IMR-90 (cell line): Measurements from ENCODE around the gene COPS2. TPM values are rescaled to one million over a fixed set of nuclear protein-coding genes. Genes with fewer than 3 reads are reported as not detected.

ENCODE experiments used
- ATAC-seq: fragments of 200-7000 bp; cut with Tn5 transposase; 2 replicates; pipeline ENCODE4 v1.9.1; 2020; ENCODE audit warnings: low read depth, mild to moderate bottlenecking, moderate library complexity
- BruUV-seq: library from RNA; stranded (reverse); fragments of 400-500 nt; replicated peaks from 2 replicates; lab custom pipeline; 2021; lab: Mats Ljungman, UMichigan
- CTCF ChIA-PET: fragments of 300-600 bp; formaldehyde crosslinking; extraction: SDS; loops from one replicate; lab custom pipeline; 2021; ENCODE audit warnings: antibody characterized with exemption; lab: Yijun Ruan, JAX
- POLR2A ChIA-PET: fragments of 300-600 bp; sonication (Branson Sonifier 250); formaldehyde crosslinking; loops from one replicate; lab custom pipeline; 2022; ENCODE audit warnings: antibody characterized with exemption; ENCODE audit not compliant: unreplicated experiment; lab: Charles Lee
- DNase-seq: peaks from one replicate; pipeline ENCODE4 v3.0.0; 2013
- H2AFZ ChIP-seq: replicated peaks from 2 replicates; pipeline ENCODE3; 2013; ENCODE audit warnings: low read length, mild to moderate bottlenecking; ENCODE audit not compliant: poor library complexity
- H2AK5ac ChIP-seq: 2 replicates; pipeline ENCODE4 v1.6.1; 2013; ENCODE audit warnings: low read depth, low read length, inconsistent platforms
- H2AK9ac ChIP-seq: replicated peaks from 2 replicates; pipeline ENCODE3; 2013; ENCODE audit warnings: mild to moderate bottlenecking, low read depth, low read length, moderate library complexity; ENCODE audit not compliant: poor library complexity
- H2BK120ac ChIP-seq: 2 replicates; pipeline ENCODE4 v1.6.1; 2013; ENCODE audit warnings: low read depth, low read length, inconsistent platforms
- H2BK15ac ChIP-seq: 3 replicates; pipeline ENCODE4 v1.6.1; 2013; ENCODE audit warnings: low read depth, low read length, inconsistent platforms
- H2BK20ac ChIP-seq: 2 replicates; pipeline ENCODE4 v1.6.1; 2013; ENCODE audit warnings: low read depth, mild to moderate bottlenecking, inconsistent platforms, low read length, moderate library complexity
- H2BK5ac ChIP-seq: 2 replicates; pipeline ENCODE4 v1.6.1; 2013; ENCODE audit warnings: mild to moderate bottlenecking, low read depth, low read length, inconsistent platforms; ENCODE audit not compliant: poor library complexity, severe bottlenecking
- H3K14ac ChIP-seq: replicated peaks from 2 replicates; pipeline ENCODE4 v1.6.1; 2013; ENCODE audit warnings: low read depth, low read length, inconsistent platforms
- H3K18ac ChIP-seq: 2 replicates; pipeline ENCODE4 v1.6.1; 2013; ENCODE audit warnings: low read depth, low read length, control low read depth
- H3K23ac ChIP-seq: 2 replicates; pipeline ENCODE4 v1.6.1; 2013; ENCODE audit warnings: low read depth, low read length, inconsistent platforms
- H3K27ac ChIP-seq: 2 replicates; pipeline ENCODE4 v1.5.1; 2013; ENCODE audit warnings: mild to moderate bottlenecking, control low read depth, low read length; ENCODE audit not compliant: insufficient read depth
- H3K27me3 ChIP-seq: 2 replicates; pipeline ENCODE4 v1.6.1; 2013; ENCODE audit warnings: low read length; ENCODE audit not compliant: control insufficient read depth, insufficient read depth
- H3K36me3 ChIP-seq: 2 replicates; pipeline ENCODE4 v1.6.1; 2013; ENCODE audit warnings: low read length, mixed read lengths; ENCODE audit not compliant: control insufficient read depth, insufficient read depth
- H3K4ac ChIP-seq: 2 replicates; pipeline ENCODE4 v1.6.1; 2013; ENCODE audit warnings: low read depth, low read length, inconsistent platforms
- H3K4me1 ChIP-seq: 2 replicates; pipeline ENCODE4 v1.6.1; 2013; ENCODE audit warnings: low read length, mixed read lengths; ENCODE audit not compliant: control insufficient read depth, insufficient read depth
- H3K4me2 ChIP-seq: 2 replicates; pipeline ENCODE4 v1.6.1; 2013; ENCODE audit warnings: low read depth, mild to moderate bottlenecking, control low read depth, low read length, moderate library complexity
- H3K4me3 ChIP-seq: 2 replicates; pipeline ENCODE4 v1.5.1; 2013; ENCODE audit warnings: low read depth, mild to moderate bottlenecking, control low read depth, low read length, moderate library complexity; ENCODE audit not compliant: insufficient read depth
- H3K56ac ChIP-seq: 2 replicates; pipeline ENCODE4 v1.6.1; 2013; ENCODE audit warnings: low read length, inconsistent platforms; ENCODE audit not compliant: insufficient read depth; ENCODE audit errors: extremely low read depth
- H3K79me1 ChIP-seq, 2 experiments: 2 replicates each; pipeline ENCODE4 v1.6.1; 2013; ENCODE audit warnings: low read length in 2 of 2, inconsistent platforms in 1 of 2, low read depth in 1 of 2
- H3K9ac ChIP-seq: 2 replicates; pipeline ENCODE4 v1.6.1; 2013; ENCODE audit warnings: low read depth, low read length, control low read depth
- H3K9me1 ChIP-seq: 2 replicates; pipeline ENCODE4 v1.6.1; 2013; ENCODE audit warnings: low read length, inconsistent platforms; ENCODE audit not compliant: insufficient read depth
- H3K9me3 ChIP-seq: 2 replicates; pipeline ENCODE4 v1.6.1; 2013; ENCODE audit warnings: low read length; ENCODE audit not compliant: control insufficient read depth, insufficient read depth
- H4K20me1 ChIP-seq: 2 replicates; pipeline ENCODE4 v1.6.1; 2013; ENCODE audit warnings: low read length, inconsistent platforms; ENCODE audit not compliant: insufficient read depth
- H4K5ac ChIP-seq: 2 replicates; pipeline ENCODE4 v1.6.1; 2013; ENCODE audit warnings: mild to moderate bottlenecking, low read depth, low read length, control low read depth
- H4K8ac ChIP-seq, 2 experiments: 2 replicates each; pipeline ENCODE4 v1.6.1; 2013; ENCODE audit warnings: low read depth in 2 of 2, low read length in 2 of 2, control low read depth in 1 of 2, inconsistent platforms in 1 of 2
- H4K91ac ChIP-seq: 2 replicates; pipeline ENCODE4 v1.6.1; 2013; ENCODE audit warnings: low read depth, low read length, inconsistent platforms; ENCODE audit not compliant: insufficient read depth
- CEBPB ChIP-seq: IDR thresholded peaks from 2 replicates; pipeline ENCODE4 v1.6.1; 2012; ENCODE audit warnings: low read depth, low read length, improper control_type of control experiment
- ELK1 ChIP-seq: fragments of 150-350 bp; IDR thresholded peaks from 2 replicates; pipeline ENCODE4 v1.6.1; 2016; ENCODE audit warnings: low read depth, mild to moderate bottlenecking, low read length, moderate library complexity, borderline replicate concordance
- FOS ChIP-seq: fragments of 150-350 bp; IDR thresholded peaks from 2 replicates; pipeline ENCODE4 v1.6.1; 2016; ENCODE audit warnings: low read depth, low read length
- WGBS, 2 experiments: methylation state at CpG; one replicate each; pipeline versions ENCODE4 v1.1.5 to v1.1.7; 2013; ENCODE audit warnings: missing lambda C conversion rate in 2 of 2; ENCODE audit not compliant: insufficient read length in 1 of 2; ENCODE audit errors: extremely low coverage in 2 of 2; 5-methylcytosine and 5-hydroxymethylcytosine counted together
- dilution Hi-C: fragments of 300-500 bp; cut with HindIII; formaldehyde crosslinking; loops from one replicate; pipeline ENCODE4 v1.14.3; 2018; ENCODE audit warnings: low sequenced_read_pairs; ENCODE audit not compliant: unreplicated experiment
- in situ Hi-C: fragments of 300-500 bp; cut with MboI; formaldehyde crosslinking; loops from 3 replicates; pipeline ENCODE4 v1.14.3; 2019; ENCODE audit warnings: low sequenced_read_pairs, inconsistent platforms, mixed read lengths
- intact Hi-C: fragments of 100-400 bp; cut with micrococcal nuclease; formaldehyde crosslinking; loops from 2 replicates; pipeline ENCODE4 v1.10.0; 2022
- polyA plus RNA-seq, 3 experiments: library from polyadenylated mRNA; depleted of rRNA; stranded (reverse); fragments of >200 nt; gene quantifications; 2 replicates each; pipeline ENCODE4 v1.2.3, GENCODE V29; 2012; ENCODE audit warnings: low replicate concordance in 1 of 3
- total RNA-seq: library from RNA; depleted of rRNA; stranded (reverse); fragments of >200 nt; gene quantifications from 2 replicates; pipeline ENCODE4 v1.2.3, GENCODE V29; 2012

The COPS2 gene
- total and polyA plus RNA-seq, 2 of the 4 experiments (the other 2 are of a cell fraction): 54.6 to 75.6 TPM

- no TSS peak for BruUV-seq
- no peak overlapping the region for H2AFZ ChIP-seq
- H2BK20ac ChIP-seq: no peak overlapping the region
- no peak overlapping the region for H4K5ac ChIP-seq
- no peak overlapping the region; the same call in 1 of the 2 replicates for H3K56ac ChIP-seq
- peak overlapping the region; percentile 21; the same call in 1 of the 2 replicates for H2BK120ac ChIP-seq
- peak overlapping the region; percentile 1; the same call in 1 of the 2 replicates for H3K4ac ChIP-seq
- in situ Hi-C loops (no loop called here), intact Hi-C loops (loop anchor here (5.0 kb wide), 2 partner anchors 89 to 269 kb away; partner anchors contain the start of gene SECISBP2L), dilution Hi-C loops (no loop called here)
- H2BK5ac ChIP-seq: peak overlapping the region; percentile 98
- H3K4me1 ChIP-seq: peaks cover 11% of the 10 kb centered on the region
- H3K27me3 ChIP-seq: no peaks in the 10 kb centered on the region
- peak; percentile 92 for DNase-seq
- no peaks in the 10 kb centered on the region for H3K9me3 ChIP-seq
- no peak overlapping the region for H2BK15ac ChIP-seq
- WGBS, 2 experiments: no CpG with 5 or more reads among the region's 3 CpGs
- no peak overlapping the region; the same call in 1 of the 2 replicates for H4K91ac ChIP-seq
- peak; percentile 86 for ATAC-seq
- H3K18ac ChIP-seq: peak overlapping the region; percentile 89; the same call in 1 of the 2 replicates
- no peak overlapping the region for H3K14ac ChIP-seq
- no peaks in the 10 kb centered on the region for H3K9me1 ChIP-seq
- peaks cover 12 to 16% of the 10 kb centered on the region in 2 experiments for H3K79me1 ChIP-seq
- no peak overlapping the region for H3K4me3 ChIP-seq
- no peak overlapping the region for H3K9ac ChIP-seq
- H3K36me3 ChIP-seq: peaks cover 18% of the 10 kb centered on the region
- no peaks in the 10 kb centered on the region for H4K20me1 ChIP-seq
- H2AK5ac ChIP-seq: no peak overlapping the region
- no peak overlapping the region for H2AK9ac ChIP-seq
- ChIA-PET CTCF (no interaction called here), POLR2A (no interaction called here)
- peak overlapping the region; percentile 53; the same call in 1 of the 2 replicates for H3K27ac ChIP-seq
- peak overlapping the region; percentile 58; the same call in 1 of the 2 replicates for H3K4me2 ChIP-seq
- no peak overlapping the region for H3K23ac ChIP-seq
- peak overlapping the region in 1 of 2 experiments; percentile 65; a peak in 1 of 4 replicates for H4K8ac ChIP-seq
- TF ChIP-seq ELK1 (no peak), FOS (peak; percentile 77), CEBPB (peak; percentile 78)
Observed at GRCh38 chr15:49135911-49136310, 19.5 kb downstream of the COPS2 start.
